Non-pigmented ciliary epithelial cell (primary cell): ENCODE results near the gene KDM1A.
A peak's percentile ranks its signal among the peaks of the same experiment; 100 is the strongest.
"Not testable (repeated sequence)": the region's sequence is repeated elsewhere in the genome, so short reads cannot be mapped to it uniquely, and the experiment has no call there.

ENCODE experiments used
- DNase-seq: peaks from one replicate; pipeline ENCODE4 v3.0.0-alpha.2; 2010; ENCODE audit warnings: low read depth

Gene KDM1A

DNA sequence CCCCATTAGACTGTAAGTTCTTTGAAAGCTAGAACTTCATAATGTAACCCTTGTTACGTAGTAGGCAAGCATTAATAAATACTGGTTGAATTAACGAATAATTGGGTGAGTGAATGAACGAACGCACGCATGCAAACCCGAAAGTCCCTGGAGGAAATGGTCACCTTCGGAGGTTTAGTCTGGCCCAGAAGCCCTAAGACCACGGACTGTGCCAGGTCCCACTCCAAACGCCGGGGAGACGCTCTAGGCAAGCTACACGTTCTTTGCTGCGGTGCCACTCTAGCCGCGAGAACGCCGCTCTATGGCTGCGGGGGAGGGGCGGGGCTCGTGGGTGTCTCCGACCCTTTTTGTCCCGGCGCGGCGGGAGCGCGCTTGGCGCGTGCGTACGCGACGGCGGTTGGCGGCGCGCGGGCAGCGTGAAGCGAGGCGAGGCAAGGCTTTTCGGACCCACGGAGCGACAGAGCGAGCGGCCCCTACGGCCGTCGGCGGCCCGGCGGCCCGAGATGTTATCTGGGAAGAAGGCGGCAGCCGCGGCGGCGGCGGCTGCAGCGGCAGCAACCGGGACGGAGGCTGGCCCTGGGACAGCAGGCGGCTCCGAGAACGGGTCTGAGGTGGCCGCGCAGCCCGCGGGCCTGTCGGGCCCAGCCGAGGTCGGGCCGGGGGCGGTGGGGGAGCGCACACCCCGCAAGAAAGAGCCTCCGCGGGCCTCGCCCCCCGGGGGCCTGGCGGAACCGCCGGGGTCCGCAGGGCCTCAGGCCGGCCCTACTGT lies at the start of gene KDM1A:
Gene KDM1A, plus strand, starts transcription at position 375 of the 769 bp plus-strand sequence. Its CDS starts 129 bp downstream, at position 504.
- peak; percentile 88 for DNase-seq

DNA sequence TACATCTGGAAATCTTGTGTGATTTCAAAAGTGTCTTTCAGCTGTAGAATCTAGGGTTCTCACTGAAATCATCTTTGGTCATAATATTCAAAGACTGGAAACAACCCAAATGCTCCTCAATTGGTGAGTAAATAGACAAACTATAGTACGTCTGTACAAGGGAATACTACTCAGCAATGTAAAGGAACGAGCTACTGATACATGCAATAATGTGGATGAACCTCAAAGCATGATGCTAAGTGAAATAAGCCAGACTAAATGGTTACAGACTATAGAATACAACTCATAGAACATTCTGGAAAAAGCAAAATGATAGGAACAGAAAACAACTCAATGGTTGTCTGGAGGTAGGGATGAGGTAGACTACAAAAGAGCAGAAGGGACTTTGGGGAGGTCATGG lies 49.2 kb upstream of the KDM1A start:
- DNase-seq, result no peak

DNA sequence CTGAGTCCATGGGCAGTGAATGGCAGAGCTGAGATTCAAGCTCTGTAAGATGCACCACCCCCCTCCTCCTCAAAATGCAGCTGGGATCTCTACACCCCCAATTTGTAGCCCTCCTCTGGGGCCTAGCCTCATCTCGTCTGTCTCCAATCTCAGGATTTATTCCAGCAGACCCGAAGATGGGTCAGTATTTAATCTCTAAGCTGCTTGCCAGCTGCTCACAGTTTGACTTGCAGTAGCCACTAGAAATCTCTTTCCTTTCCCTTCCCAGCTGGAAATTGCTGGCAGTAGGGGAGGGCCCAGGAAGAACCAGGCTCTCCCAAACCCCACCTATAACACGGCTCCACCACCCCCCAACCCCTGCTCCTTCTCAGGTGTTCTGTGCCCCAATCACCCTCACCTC lies 48.1 kb upstream of the KDM1A start:
- DNase-seq, result no peak

GRCh38 chr1:22971611-22972405 lies 47.5 kb upstream of the KDM1A start:
- DNase-seq, result no peak

DNA sequence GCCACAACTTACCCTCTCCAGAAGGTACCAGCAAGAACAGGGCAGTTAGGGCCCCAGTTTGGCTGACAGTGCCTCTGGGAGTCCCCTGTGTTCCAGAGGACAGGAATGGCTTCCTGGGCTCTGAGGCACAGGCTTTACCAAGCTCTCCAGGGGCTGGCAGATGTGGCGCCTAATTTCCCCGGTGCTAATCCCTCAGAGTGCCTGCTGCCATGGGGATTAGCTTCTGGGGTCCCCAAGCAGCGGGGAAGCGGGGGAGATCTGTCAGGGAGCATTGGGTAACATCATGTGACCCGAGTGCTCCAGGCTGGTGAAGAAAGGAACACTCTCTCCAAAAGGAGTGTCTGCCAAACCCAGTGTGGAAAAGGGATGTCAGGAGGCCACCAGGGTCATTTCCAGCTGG lies 46.5 kb upstream of the KDM1A start, which contains the start of gene LACTBL1:
Gene LACTBL1, minus strand, starts transcription at position 107 of the 400 bp plus-strand sequence. CDS start 550 bp downstream, outside the sequence.
- DNase-seq, result no peak

- no peak for DNase-seq
Observed at GRCh38 chr1:22975694-22976093, 43.6 kb upstream of the KDM1A start.

- DNase-seq, result no peak
Observed at GRCh38 chr1:22976127-22976460, 43.2 kb upstream of the KDM1A start.

GRCh38 chr1:22976461-22977243 lies 42.6 kb upstream of the KDM1A start:
- peak; percentile 55 for DNase-seq

GRCh38 chr1:22978299-22978698 lies 41.0 kb upstream of the KDM1A start:
- no peak for DNase-seq

GRCh38 chr1:22980471-22980790 lies 38.8 kb upstream of the KDM1A start:
- not testable (repeated sequence) for DNase-seq

- no peak for DNase-seq
Observed at GRCh38 chr1:22983944-22984343, 35.3 kb upstream of the KDM1A start.

DNA sequence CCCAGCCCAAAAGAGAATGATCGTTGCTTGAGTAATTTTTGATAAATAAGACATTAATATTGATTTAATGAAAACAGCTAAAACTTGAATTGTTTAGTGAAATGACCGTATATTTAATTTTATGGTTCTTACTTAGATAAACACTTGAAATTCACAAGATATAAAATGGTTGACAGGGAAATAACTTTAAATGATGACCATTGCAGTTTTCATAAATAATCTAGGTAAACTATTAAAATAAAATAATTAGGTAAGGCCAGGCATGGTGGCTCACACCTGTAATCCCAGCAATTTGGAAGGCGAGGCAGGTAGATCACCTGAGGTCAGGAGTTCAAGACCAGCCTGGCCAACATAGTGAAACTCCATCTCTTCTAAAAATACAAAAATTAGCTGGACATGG lies 26.9 kb upstream of the KDM1A start:
- DNase-seq, result not testable (repeated sequence)

DNA sequence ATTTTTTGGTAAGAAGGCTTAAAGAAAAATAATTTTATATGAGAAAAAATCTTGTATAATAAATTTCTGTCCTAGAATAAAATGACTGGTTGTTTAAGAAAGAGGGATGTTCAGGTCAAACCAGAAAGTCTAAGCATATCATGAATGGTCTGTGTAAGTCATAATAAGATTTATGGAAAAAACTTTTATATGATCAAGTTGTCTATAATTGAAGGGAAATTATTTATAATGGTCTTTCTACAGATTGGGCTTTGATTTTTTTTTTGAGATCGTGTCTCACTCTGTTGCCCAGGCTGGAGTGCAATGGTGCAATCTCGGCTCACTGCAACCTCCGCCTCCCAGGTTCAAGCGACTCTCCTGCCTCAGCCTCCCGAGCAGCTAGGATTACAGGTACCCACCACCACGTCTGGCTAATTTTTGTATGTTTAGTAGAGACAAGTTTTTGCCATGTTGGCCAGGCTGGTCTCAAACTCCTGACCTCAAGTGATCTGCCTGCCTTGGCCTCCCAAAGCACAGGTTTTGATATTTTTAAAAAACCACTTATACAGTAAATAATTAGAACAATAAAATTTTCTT lies 26.0 kb upstream of the KDM1A start:
- not testable (repeated sequence) for DNase-seq

- no peak for DNase-seq
Observed at GRCh38 chr1:22995774-22996173, 23.5 kb upstream of the KDM1A start.

- not testable (repeated sequence) for DNase-seq
Observed at GRCh38 chr1:22997528-22997927, 21.7 kb upstream of the KDM1A start.

DNA sequence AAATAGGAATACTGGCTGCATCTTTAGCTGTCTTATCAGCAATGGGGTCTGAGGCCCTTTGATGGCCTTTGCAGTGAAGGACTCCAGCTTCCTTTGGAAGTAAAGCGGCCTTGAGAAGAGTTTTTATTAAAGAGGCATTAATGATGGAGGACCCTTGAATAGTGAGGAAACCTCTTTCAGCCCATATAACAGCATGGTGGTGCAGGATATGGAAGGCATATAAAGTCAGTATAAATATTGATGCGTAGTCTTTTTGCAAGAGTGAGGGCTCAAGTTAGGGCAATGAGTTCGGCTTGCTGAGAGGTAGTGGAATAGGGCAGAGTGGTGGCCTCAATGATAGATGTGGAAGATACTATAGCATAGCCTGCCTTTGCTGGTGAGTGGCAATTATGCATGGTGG lies 19.1 kb upstream of the KDM1A start:
- not testable (repeated sequence) for DNase-seq

DNA sequence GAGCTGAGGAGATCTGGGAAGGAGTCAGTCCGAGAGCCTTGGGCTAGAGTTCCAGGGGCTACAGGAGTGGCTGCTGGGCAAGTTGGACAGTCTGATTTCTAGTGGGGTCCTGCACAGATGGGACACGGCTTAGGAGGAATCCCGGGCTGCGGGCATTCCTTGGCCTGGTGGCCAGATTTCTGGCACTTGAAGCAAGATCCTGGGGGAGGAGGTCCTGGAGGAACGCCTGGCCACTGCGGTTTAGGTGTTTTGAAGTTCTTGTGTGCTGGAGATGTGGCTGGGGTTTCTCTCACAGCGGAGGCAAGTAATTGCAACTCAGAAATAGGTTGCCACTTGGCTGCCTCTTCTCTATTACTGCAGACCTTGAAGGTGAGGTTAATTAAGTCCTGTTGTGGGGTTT lies 17.1 kb upstream of the KDM1A start:
- not testable (repeated sequence) for DNase-seq

DNA sequence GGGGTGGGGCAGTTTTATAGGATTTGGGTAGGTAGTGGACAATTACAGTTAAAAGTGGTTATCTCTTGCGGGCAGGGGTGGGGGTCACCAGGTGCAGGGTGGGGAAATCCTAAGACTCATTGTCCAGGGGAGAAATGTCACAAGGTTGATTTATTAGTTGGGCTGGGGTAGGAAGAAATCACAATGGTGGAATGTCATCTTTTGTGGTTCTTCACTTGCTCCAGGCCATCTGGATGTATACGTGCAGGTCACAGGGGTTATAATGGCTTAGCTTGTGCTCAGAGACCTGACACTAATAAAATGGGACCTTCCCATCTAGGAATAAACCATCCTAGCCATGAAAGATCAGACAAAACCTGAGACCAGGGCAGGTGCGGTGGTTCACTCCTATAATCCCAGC lies 15.2 kb upstream of the KDM1A start:
- no peak for DNase-seq

GRCh38 chr1:23004769-23005168 lies 14.5 kb upstream of the KDM1A start:
- DNase-seq, result not testable (repeated sequence)

DNA sequence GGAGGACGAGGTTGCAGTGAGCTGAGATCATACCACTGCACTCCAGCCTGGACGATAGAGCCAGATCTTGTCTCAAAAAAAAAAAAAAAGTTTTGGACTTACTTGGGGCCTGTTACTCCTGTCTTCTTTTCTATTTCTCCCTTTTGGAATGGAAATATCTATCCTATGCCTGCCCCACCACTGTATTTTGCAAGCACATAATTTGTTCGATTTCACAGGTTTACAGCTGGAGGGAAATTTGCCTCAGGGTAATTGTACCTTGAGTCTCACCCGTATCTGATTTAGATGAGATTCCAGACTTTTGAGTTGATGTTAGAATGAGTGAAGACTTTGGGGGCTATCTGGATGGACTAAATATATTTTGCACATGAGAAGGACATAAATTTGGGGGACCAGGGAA lies 12.2 kb upstream of the KDM1A start:
- no peak for DNase-seq

DNA sequence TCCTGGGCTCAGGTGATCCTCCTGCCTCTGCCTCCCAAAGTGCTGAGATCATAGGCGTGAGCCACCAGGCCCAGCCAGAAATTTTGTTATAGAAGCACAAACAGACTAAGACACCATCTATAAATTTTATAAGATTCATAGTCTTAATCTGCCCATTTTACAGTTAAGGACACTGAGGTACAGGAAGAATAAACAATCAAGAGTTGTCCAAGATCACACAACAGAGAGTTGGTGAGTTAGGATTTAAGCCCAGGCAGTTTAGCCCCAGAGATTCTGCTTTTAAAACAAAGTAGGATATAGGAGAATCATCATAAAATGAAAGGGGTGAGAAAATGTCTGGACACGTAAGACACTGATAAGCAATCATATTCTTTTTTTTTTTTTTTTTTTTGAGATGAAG lies 10.4 kb upstream of the KDM1A start:
- DNase-seq, result no peak

DNA sequence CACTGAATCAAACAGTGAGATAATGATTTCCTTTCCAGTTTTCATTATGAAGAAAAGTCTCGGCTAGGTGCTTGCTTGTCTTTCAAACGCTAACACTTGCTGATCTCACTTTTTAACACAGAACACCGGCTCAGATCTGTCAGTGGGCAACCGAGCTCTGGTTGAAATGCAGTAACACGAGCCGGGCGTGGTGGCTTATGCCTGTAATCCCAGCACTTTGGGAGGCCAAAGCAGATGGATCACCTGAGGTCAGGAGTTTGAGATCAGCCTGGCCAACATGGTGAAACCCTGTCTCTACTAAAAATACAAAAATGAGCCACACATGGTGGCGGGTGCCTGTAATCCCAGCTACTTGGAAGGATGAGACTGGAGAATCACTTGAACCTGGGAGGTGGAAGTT lies 9.2 kb upstream of the KDM1A start:
- not testable (repeated sequence) for DNase-seq
